GM23248 (cell line): ENCODE measurements around the gene MRPL19. TPM values are rescaled to one million over a fixed set of nuclear protein-coding genes. Genes with fewer than 3 reads are reported as not detected.
"Not testable (repeated sequence)": the region's sequence is repeated elsewhere in the genome, so short reads cannot be mapped to it uniquely, and the experiment has no call there.

Source experiments
- DNase-seq: peaks from one replicate; pipeline ENCODE4 v3.0.0-alpha.2; 2015
- H2AFZ ChIP-seq: fragments of 200-600 bp; sonication (generic); 2 replicates; pipeline ENCODE4 v1.6.1; 2016; ENCODE audit warnings: antibody characterized with exemption
- H3F3A ChIP-seq: fragments of 200-600 bp; sonication (generic); 2 replicates; pipeline ENCODE4 v1.6.1; 2016; ENCODE audit warnings: mild to moderate bottlenecking, antibody characterized with exemption, mixed run types; ENCODE audit not compliant: insufficient read depth
- H3K27ac ChIP-seq: fragments of 200-600 bp; sonication (generic); 2 replicates; pipeline ENCODE4 v1.5.1; 2016; ENCODE audit warnings: mild to moderate bottlenecking
- H3K27me3 ChIP-seq: fragments of 200-600 bp; sonication (generic); replicated peaks from 2 replicates; pipeline ENCODE4 v1.6.1; 2016; ENCODE audit warnings: mild to moderate bottlenecking; ENCODE audit not compliant: insufficient read depth
- H3K36me3 ChIP-seq: fragments of 200-600 bp; sonication (generic); 2 replicates; pipeline ENCODE4 v1.6.1; 2016; ENCODE audit warnings: low read depth, mild to moderate bottlenecking
- H3K4me1 ChIP-seq: fragments of 200-600 bp; sonication (generic); 2 replicates; pipeline ENCODE4 v1.6.1; 2016; ENCODE audit warnings: mild to moderate bottlenecking; ENCODE audit not compliant: insufficient read depth
- H3K4me2 ChIP-seq: fragments of 200-600 bp; sonication (generic); one replicate; pipeline ENCODE4 v1.6.1; 2016; ENCODE audit warnings: mild to moderate bottlenecking; ENCODE audit not compliant: unreplicated experiment
- H3K4me3 ChIP-seq: fragments of 200-600 bp; sonication (generic); 2 replicates; pipeline ENCODE4 v1.5.1; 2016; ENCODE audit warnings: mild to moderate bottlenecking
- H3K79me2 ChIP-seq: fragments of 200-600 bp; sonication (generic); 2 replicates; pipeline ENCODE4 v1.6.1; 2016; ENCODE audit warnings: mild to moderate bottlenecking; ENCODE audit not compliant: insufficient read depth
- H3K9ac ChIP-seq: fragments of 200-600 bp; sonication (generic); 2 replicates; pipeline ENCODE4 v1.6.1; 2016; ENCODE audit warnings: mild to moderate bottlenecking
- H3K9me2 ChIP-seq: fragments of 200-600 bp; sonication (generic); 2 replicates; pipeline ENCODE4 v1.6.1; 2016; ENCODE audit warnings: mixed run types, mild to moderate bottlenecking, moderate library complexity; ENCODE audit not compliant: insufficient read depth
- H3K9me3 ChIP-seq: fragments of 200-600 bp; sonication (generic); one replicate; pipeline ENCODE4 v1.6.1; 2017; ENCODE audit warnings: low read depth
- H4K20me1 ChIP-seq: fragments of 200-600 bp; sonication (generic); 2 replicates; pipeline ENCODE4 v1.6.0; 2016; ENCODE audit not compliant: insufficient read depth
- EZH2 ChIP-seq: fragments of 200-600 bp; sonication (generic); IDR thresholded peaks from 2 replicates; pipeline ENCODE4 v1.6.1; 2018; ENCODE audit warnings: antibody characterized with exemption, mild to moderate bottlenecking; ENCODE audit not compliant: insufficient read depth, poor library complexity, severe bottlenecking
- EZH2phosphoT487 ChIP-seq: fragments of 200-600 bp; sonication (generic); IDR thresholded peaks from 2 replicates; pipeline ENCODE4 v1.6.1; 2018; ENCODE audit warnings: antibody characterized with exemption, moderate library complexity, mild to moderate bottlenecking, low read depth; ENCODE audit not compliant: insufficient read depth
- WGBS, 2 experiments: methylation state at CpG; one replicate each; pipeline ENCODE4 v1.1.6; 2015 to 2017; ENCODE audit warnings: low lambda C conversion rate in 2 of 2, low coverage in 1 of 2; ENCODE audit errors: missing lambda C conversion rate in 2 of 2; 5-methylcytosine and 5-hydroxymethylcytosine counted together
- in situ Hi-C: fragments of 300-500 bp; cut with MboI; formaldehyde crosslinking; loops from 2 replicates; pipeline ENCODE4 v1.15.0; 2020
- polyA plus RNA-seq: library from polyadenylated mRNA; unstranded; fragments of >200 nt; fragmentation: Nextera tagmentation; extraction: Ambion mirVana; gene quantifications from 2 replicates; pipeline ENCODE4 v1.2.1, GENCODE V29; 2016
- total RNA-seq: library from RNA; depleted of rRNA; stranded (reverse); fragments of >200 nt; shearing (Covaris generic); gene quantifications from 2 replicates; pipeline ENCODE4 v1.2.3, GENCODE V29; 2014

The MRPL19 gene
- total and polyA plus RNA-seq, 2 experiments from 2014 or later, result 48.7 to 55.2 TPM

DNA sequence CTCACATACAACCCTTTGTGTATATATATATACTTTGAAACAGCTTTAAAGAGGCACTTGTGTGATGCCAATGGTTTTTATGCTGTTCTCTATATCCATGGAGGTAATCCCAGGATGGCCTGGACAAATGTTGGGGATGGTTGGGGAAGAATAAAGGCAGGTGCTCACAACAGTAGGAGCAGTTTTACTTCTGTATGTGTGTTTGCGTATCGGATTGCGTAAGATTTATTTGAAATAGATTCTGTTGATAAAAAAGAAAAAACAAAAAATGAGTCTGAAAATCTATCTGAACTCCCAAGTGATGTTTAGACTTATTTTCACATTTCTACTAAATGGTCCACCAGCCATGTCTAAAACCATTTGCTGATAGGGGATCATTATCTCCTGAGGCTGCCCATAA lies 29.3 kb downstream of the MRPL19 start:
- 93 to 97% methylated on average over 3 of the region's 3 CpGs for WGBS, 2 experiments
- no peaks in the 10 kb centered on the region for H3K27me3 ChIP-seq
- DNase-seq, result no peak
- H3K36me3 ChIP-seq, result peaks cover 8% of the 10 kb centered on the region; the same call in 1 of the 2 replicates
- H2AFZ ChIP-seq, result no peak overlapping the region
- H3K4me3 ChIP-seq, result no peak overlapping the region
- in situ Hi-C loops, result no loop called here
- H3K9ac ChIP-seq, result no peak overlapping the region
- H3K4me2 ChIP-seq, result no peak overlapping the region
- H3K79me2 ChIP-seq, result no peaks in the 10 kb centered on the region
- H3K9me3 ChIP-seq, result no peaks in the 10 kb centered on the region
- H3K27ac ChIP-seq, result no peak overlapping the region
- peaks cover 9% of the 10 kb centered on the region; the same call in 1 of the 2 replicates for H3K4me1 ChIP-seq
- H4K20me1 ChIP-seq, result no peaks in the 10 kb centered on the region
- TF ChIP-seq EZH2phosphoT487, result no peak
- H3F3A ChIP-seq, result no peaks in the 10 kb centered on the region; the same call in 1 of the 2 replicates
- H3K9me2 ChIP-seq, result no peaks in the 10 kb centered on the region

GRCh38 chr2:75676464-75676863 lies 29.9 kb downstream of the MRPL19 start:
- Histone ChIP-seq H3K27me3 (no peaks in the 10 kb centered on the region), H3K27ac (no peak overlapping the region), H3K9me3 (no peaks in the 10 kb centered on the region), H3F3A (no peaks in the 10 kb centered on the region; the same call in 1 of the 2 replicates), H3K9ac (no peak overlapping the region), H3K9me2 (no peaks in the 10 kb centered on the region), H3K4me2 (no peak overlapping the region), H2AFZ (no peak overlapping the region), H3K36me3 (peaks cover 6% of the 10 kb centered on the region; the same call in 1 of the 2 replicates), H3K4me3 (no peak overlapping the region), H3K4me1 (peaks cover 9% of the 10 kb centered on the region; the same call in 1 of the 2 replicates), H4K20me1 (no peaks in the 10 kb centered on the region), H3K79me2 (no peaks in the 10 kb centered on the region)
- WGBS, 2 experiments, result 86 to 93% methylated on average over 3 of the region's 3 CpGs
- in situ Hi-C loops, result no loop called here
- TF ChIP-seq EZH2phosphoT487 (no peak), EZH2 (no peak)
- no peak for DNase-seq

GRCh38 chr2:75679556-75679955 lies 33.0 kb downstream of the MRPL19 start:
- no peak for DNase-seq
- peaks cover 9% of the 10 kb centered on the region; the same call in 1 of the 2 replicates for H3K4me1 ChIP-seq
- WGBS, 2 experiments, result 100% methylated on average over 1 of the region's 1 CpG
- H3K27ac ChIP-seq, result no peak overlapping the region
- no peak overlapping the region for H3K4me2 ChIP-seq
- H4K20me1 ChIP-seq, result no peaks in the 10 kb centered on the region
- in situ Hi-C loops, result no loop called here
- no peaks in the 10 kb centered on the region for H3K9me2 ChIP-seq
- H3K9me3 ChIP-seq, result no peaks in the 10 kb centered on the region
- no peak overlapping the region for H3K9ac ChIP-seq
- H3K36me3 ChIP-seq, result 0 out of 2 replicates have a peak, but pooled peaks cover 3% of the 10 kb centered on the region
- no peak for TF ChIP-seq EZH2phosphoT487
- TF ChIP-seq EZH2, result no peak
- no peaks in the 10 kb centered on the region; the same call in 1 of the 2 replicates for H3F3A ChIP-seq
- no peak overlapping the region for H2AFZ ChIP-seq
- no peaks in the 10 kb centered on the region for H3K27me3 ChIP-seq
- H3K4me3 ChIP-seq, result no peak overlapping the region
- no peaks in the 10 kb centered on the region for H3K79me2 ChIP-seq

DNA sequence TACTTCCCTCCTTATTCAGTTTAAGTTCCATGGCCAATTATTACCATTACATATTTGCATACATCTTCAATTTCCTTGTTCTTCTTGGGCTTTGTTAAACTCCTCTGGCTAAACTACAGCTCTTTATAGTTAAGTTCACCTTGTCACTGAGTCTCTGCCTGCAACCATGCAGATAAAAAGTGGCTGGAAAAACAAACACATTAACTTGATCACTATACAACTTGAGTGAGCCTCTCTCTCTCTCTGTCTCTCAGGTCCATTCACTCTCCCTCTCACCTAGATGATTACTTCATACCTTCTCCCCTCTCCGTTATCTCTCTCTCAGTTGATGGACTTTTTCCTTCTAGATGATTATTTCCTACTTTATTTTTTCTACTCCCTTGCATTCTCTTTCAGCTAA lies 33.8 kb downstream of the MRPL19 start:
- no peak overlapping the region for H3K27ac ChIP-seq
- WGBS, 2 experiments, result 100% methylated on average over 1 of the region's 1 CpG
- no peaks in the 10 kb centered on the region for H4K20me1 ChIP-seq
- H3F3A ChIP-seq, result no peaks in the 10 kb centered on the region; the same call in 1 of the 2 replicates
- no peak overlapping the region for H2AFZ ChIP-seq
- no peak overlapping the region for H3K4me3 ChIP-seq
- H3K4me1 ChIP-seq, result peaks cover 4% of the 10 kb centered on the region; the same call in 1 of the 2 replicates
- TF ChIP-seq EZH2 (no peak), EZH2phosphoT487 (no peak)
- no peak overlapping the region for H3K9ac ChIP-seq
- no peaks in the 10 kb centered on the region for H3K9me3 ChIP-seq
- 0 out of 2 replicates have a peak, but pooled peaks cover 3% of the 10 kb centered on the region for H3K36me3 ChIP-seq
- in situ Hi-C loops, result no loop called here
- H3K79me2 ChIP-seq, result no peaks in the 10 kb centered on the region
- H3K9me2 ChIP-seq, result no peaks in the 10 kb centered on the region
- no peak for DNase-seq
- no peak overlapping the region for H3K4me2 ChIP-seq
- no peaks in the 10 kb centered on the region for H3K27me3 ChIP-seq

DNA sequence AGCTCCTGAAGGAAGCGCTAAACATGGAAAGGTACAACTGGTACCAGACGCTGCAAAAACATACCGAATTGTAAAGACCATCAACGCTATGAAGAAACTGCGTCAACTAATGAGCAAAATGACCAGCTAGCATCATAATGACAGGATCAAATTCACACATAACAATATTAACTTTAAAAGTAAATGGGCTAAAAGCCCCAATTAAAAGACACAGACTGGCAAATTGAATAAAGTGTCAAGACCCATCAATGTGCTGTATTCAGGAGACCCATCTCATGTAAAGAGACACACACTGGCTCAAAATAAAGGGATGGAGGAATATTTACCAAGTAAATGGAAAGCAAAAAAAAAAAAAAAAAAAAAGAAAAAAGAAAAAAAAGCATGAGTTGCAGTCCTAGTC lies 36.8 kb downstream of the MRPL19 start:
- H2AFZ ChIP-seq, H3K79me2 ChIP-seq, in situ Hi-C loops, H3K4me3 ChIP-seq, DNase-seq, H3K27ac ChIP-seq, H3K4me1 ChIP-seq, H3F3A ChIP-seq, H3K9ac ChIP-seq, H3K36me3 ChIP-seq, H3K9me3 ChIP-seq, H3K9me2 ChIP-seq, H3K4me2 ChIP-seq, H4K20me1 ChIP-seq, H3K27me3 ChIP-seq: not testable (repeated sequence)
- WGBS, 2 experiments, result 97% methylated on average over 5 of the region's 5 CpGs
